Measurements from ENCODE around the gene REEP1.

The REEP1 gene

DNA sequence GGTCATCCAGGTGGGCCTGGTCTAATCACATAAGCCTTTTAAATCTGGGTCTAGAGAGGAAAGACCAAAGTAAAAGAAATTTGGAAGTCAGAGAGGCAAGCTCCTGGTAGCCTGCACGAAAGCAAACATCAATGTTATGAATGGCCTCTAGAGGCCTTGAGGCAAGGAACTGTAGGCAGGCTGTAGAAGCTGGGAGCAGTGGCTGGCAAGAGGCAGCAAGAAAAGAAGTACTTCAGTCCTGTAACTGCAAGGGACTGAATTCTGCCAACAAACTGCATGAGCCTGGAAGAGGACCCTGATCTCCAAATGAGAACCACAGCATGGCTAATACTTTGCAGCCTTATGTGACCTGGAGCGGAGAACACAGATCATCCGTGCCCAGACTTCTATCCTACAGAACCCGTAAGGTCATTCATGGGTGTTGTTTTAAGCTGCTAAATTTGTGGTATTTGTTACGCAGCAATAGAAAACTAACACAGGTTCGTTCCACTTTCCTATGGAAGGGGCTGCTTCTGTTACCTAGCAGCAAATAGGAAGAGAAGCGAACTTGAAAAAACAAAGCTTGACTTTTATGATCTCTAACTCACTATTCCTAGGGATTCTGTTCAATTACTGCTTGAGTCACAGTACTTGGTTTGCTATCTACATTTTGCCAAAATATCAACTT lies 143.4 kb downstream of the REEP1 start:
- DNase-seq: no peak

- DNase-seq: no peak
Measured at GRCh38 chr2:86189782-86190416, 147.5 kb downstream of the REEP1 start.

- no peak for DNase-seq
Measured at GRCh38 chr2:86186431-86186830, 151.0 kb downstream of the REEP1 start.

DNA sequence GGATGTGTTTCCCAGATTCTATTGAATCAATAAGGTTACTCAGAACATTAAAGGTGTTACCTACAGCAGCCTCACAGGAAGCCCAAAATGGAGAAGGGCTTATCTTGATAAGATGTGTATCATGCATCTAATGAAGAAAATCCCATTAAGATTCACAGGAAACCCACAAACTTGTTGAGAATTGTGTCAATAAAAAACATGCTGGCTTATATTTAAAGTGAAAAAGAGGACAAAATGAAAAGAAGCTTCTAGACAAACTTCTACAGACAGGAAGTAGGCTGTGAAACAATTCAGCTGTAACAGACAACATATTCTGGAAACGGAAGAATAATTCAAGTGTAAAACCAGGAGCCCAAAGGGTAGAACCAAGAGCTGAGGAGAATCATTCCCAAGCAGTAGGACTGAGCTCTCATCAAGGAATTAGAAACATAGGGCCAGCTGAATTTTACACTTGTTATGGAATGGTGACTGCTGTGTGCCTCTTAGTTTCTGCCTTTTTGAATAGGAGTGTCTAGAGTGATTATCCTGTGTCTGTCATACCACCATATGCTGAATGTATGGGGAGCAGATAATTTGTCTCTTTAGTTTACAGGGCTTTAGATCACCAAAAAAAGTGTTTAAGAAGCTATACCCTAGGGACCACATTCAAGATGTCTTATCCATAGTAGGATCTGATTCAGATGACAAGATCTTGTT lies 151.8 kb downstream of the REEP1 start:
- no peak for DNase-seq

DNA sequence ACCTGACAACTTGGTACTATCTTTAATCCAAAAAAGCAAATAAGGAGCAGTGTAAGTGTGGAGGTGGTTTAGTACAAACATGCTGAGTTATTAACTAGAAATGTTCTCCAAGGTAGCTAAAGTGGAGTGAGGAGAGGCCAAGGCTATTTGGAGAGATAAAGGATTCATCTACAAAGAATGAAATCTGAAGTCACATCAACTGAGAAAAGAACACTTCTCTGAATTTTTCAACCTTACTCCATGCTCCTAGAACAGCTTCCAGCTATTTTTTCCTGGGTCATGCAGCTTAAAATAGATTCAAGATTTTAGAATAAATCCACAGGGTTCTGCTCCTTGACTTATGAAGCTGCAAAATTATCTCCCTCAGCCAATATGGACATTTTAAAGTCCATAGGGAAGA lies 160.8 kb downstream of the REEP1 start:
- DNase-seq: no peak

GRCh38 chr2:86175828-86176227 lies 161.6 kb downstream of the REEP1 start:
- DNase-seq: no peak

GRCh38 chr2:86174445-86174844 lies 163.0 kb downstream of the REEP1 start:
- DNase-seq: no peak

DNA sequence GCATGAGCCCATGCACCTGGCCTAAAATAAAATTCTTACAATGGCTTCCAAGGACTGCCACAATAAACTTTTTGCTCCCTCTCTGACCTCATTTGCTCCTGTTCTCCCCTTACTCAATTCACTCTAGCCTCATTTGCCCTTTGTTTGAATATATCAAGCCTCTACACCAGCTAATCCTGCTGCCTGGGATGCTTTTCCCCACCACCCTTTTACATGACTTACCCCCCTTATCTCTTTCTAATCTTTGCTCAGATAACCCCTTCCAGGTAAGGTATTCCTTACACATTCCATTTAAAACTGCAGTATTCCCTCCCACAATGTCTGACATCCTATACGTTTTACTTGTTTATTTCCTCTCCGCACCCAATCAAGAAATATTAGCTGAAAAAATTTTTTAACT lies 164.8 kb downstream of the REEP1 start:
- no peak for DNase-seq

DNA sequence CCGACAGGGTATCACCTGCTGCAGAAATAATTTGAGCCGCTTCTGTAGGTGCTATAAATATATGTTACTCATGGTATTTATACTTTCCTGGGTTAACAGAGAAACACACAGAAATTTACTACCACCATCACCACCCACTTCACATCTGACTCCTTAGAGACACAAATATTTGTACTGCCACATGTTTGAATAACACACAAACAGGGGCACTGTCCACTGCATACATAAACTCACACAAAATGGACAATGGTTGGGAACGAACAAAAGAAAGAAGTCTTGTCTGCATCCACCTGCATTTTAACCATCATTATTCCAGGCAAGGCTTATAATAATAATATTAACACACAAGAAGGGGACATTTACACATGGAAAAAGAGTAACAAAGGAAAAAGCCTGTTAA lies 166.1 kb downstream of the REEP1 start:
- DNase-seq: no peak

DNA sequence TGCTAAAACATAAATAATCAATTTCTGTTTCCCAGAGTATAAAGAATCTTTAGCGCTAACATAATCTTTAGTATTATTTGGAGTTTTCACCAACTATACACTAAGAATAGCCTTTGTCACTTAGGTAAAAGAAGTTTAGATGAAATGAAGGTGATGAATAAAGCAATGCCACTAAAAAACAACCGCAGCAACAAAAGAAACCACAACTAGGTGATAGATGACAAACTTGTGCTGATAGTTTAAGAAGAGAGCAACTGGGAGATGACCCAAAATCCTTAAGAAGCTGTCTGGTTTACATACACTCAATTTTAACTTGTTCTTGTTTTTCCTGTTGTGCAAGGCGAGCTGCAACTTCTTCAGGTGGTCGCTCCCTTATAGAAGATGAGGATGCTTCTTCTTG lies 167.0 kb downstream of the REEP1 start:
- DNase-seq: no peak
